Ishikawa (cell line): ENCODE data around the gene WNT6.

Experiments
- CEBPB ChIP-seq: IDR thresholded peaks from 2 replicates; pipeline ENCODE4 v1.6.1; 2012
- CREB1 ChIP-seq: IDR thresholded peaks from 2 replicates; pipeline ENCODE4 v1.6.1; 2012; ENCODE audit warnings: low read depth
- EGR1 ChIP-seq: IDR thresholded peaks from 2 replicates; pipeline ENCODE4 v1.6.1; 2012
- EP300 ChIP-seq: IDR thresholded peaks from 2 replicates; pipeline ENCODE4 v1.6.1; 2012; ENCODE audit warnings: borderline replicate concordance
- FOXM1 ChIP-seq: IDR thresholded peaks from 2 replicates; pipeline ENCODE4 v1.6.1; 2012; ENCODE audit warnings: low read depth, borderline replicate concordance
- MAX ChIP-seq: IDR thresholded peaks from 2 replicates; pipeline ENCODE4 v1.6.1; 2012
- NFIC ChIP-seq: IDR thresholded peaks from 2 replicates; pipeline ENCODE4 v1.6.1; 2012
- RAD21 ChIP-seq: IDR thresholded peaks from 2 replicates; pipeline ENCODE4 v1.6.1; 2012; ENCODE audit warnings: low read depth
- REST ChIP-seq: IDR thresholded peaks from 2 replicates; pipeline ENCODE4 v1.6.1; 2012; ENCODE audit warnings: low read depth, mild to moderate bottlenecking
- TAF1 ChIP-seq: IDR thresholded peaks from 2 replicates; pipeline ENCODE4 v1.6.1; 2012; ENCODE audit warnings: low read depth, mild to moderate bottlenecking
- TCF12 ChIP-seq: IDR thresholded peaks from 2 replicates; pipeline ENCODE4 v1.6.1; 2012; ENCODE audit warnings: low read depth
- TEAD4 ChIP-seq: IDR thresholded peaks from 2 replicates; pipeline ENCODE4 v1.6.1; 2012
- USF1 ChIP-seq: IDR thresholded peaks from 2 replicates; pipeline ENCODE4 v1.6.1; 2012
- YY1 ChIP-seq: IDR thresholded peaks from 2 replicates; pipeline ENCODE4 v1.6.1; 2012; ENCODE audit warnings: low read depth
- ZBTB7A ChIP-seq: IDR thresholded peaks from 2 replicates; pipeline ENCODE4 v1.6.1; 2012; ENCODE audit warnings: low read depth

WNT6 gene

GRCh38 chr2:218878486-218878885 lies 18.9 kb downstream of the WNT6 start:
- TF ChIP-seq FOXM1 (no peak), TEAD4 (no peak), YY1 (no peak), CREB1 (no peak), MAX (no peak), ZBTB7A (no peak), EP300 (no peak), CEBPB (no peak), TAF1 (no peak), NFIC (no peak), TCF12 (no peak), USF1 (no peak), RAD21 (no peak)

- TF ChIP-seq YY1 = no peak
- no peak for TF ChIP-seq CEBPB
- no peak for TF ChIP-seq RAD21
- TF ChIP-seq TCF12 = no peak
- TF ChIP-seq TEAD4 = no peak
- no peak for TF ChIP-seq EP300
- TF ChIP-seq USF1 = no peak
- no peak for TF ChIP-seq ZBTB7A
Measured at GRCh38 chr2:218878926-218879761, 19.5 kb downstream of the WNT6 start.

- TF ChIP-seq MAX (no peak), NFIC (no peak), CREB1 (no peak), USF1 (no peak), FOXM1 (no peak), ZBTB7A (no peak), REST (no peak), TAF1 (no peak), EP300 (no peak), EGR1 (no peak), YY1 (no peak), RAD21 (no peak), TEAD4 (no peak), CEBPB (no peak), TCF12 (no peak)
Measured at GRCh38 chr2:218879776-218880101, 20.1 kb downstream of the WNT6 start.

GRCh38 chr2:218880102-218880858 lies 20.7 kb downstream of the WNT6 start, which contains the start of gene WNT10A:
TSS of gene WNT10A (plus strand) at chr2:218880852. CDS start at chr2:218880996, 144 bp downstream.
- TF ChIP-seq MAX = peak; percentile 49; the same call in 1 of the 2 replicates
- TF ChIP-seq EGR1 = 0 out of 2 replicates have a peak, but pooled peaks have one; percentile 14
- TF ChIP-seq USF1 = peak; percentile 63
- TF ChIP-seq TAF1 = no peak
- TF ChIP-seq ZBTB7A = peak; percentile 57

GRCh38 chr2:218880859-218881594 lies 21.4 kb downstream of the WNT6 start:
- TF ChIP-seq REST = no peak
- TF ChIP-seq USF1 = no peak
- TF ChIP-seq EP300 = no peak
- TF ChIP-seq MAX = no peak
- TF ChIP-seq RAD21 = no peak
- TF ChIP-seq NFIC = no peak
- no peak for TF ChIP-seq TCF12
- no peak for TF ChIP-seq CREB1
- no peak for TF ChIP-seq TEAD4
- TF ChIP-seq ZBTB7A = no peak; the same call in 1 of the 2 replicates
- no peak for TF ChIP-seq YY1
- TF ChIP-seq CEBPB = no peak
- TF ChIP-seq TAF1 = no peak
- TF ChIP-seq EGR1 = no peak
- no peak for TF ChIP-seq FOXM1
